ENCODE results near the gene RACK1.
"Not testable (repeated sequence)": the region's sequence is repeated elsewhere in the genome, so short reads cannot be mapped to it uniquely, and the experiment has no call there.

RACK1 gene

GRCh38 chr5:181243564-181244343 lies at the start of gene RACK1:
Gene RACK1, minus strand, starts transcription at chr5:181243906. Its CDS starts 106 bp downstream, at chr5:181243800.
- peak; percentile 96 for DNase-seq (ENCODE audit: low spot score)

GRCh38 chr5:181287331-181287730 lies 43.6 kb upstream of the RACK1 start:
- not testable (repeated sequence) for DNase-seq (ENCODE audit: low spot score)

GRCh38 chr5:181285962-181286705 lies 42.4 kb upstream of the RACK1 start:
- not testable (repeated sequence) for DNase-seq (ENCODE audit: low spot score)

DNA sequence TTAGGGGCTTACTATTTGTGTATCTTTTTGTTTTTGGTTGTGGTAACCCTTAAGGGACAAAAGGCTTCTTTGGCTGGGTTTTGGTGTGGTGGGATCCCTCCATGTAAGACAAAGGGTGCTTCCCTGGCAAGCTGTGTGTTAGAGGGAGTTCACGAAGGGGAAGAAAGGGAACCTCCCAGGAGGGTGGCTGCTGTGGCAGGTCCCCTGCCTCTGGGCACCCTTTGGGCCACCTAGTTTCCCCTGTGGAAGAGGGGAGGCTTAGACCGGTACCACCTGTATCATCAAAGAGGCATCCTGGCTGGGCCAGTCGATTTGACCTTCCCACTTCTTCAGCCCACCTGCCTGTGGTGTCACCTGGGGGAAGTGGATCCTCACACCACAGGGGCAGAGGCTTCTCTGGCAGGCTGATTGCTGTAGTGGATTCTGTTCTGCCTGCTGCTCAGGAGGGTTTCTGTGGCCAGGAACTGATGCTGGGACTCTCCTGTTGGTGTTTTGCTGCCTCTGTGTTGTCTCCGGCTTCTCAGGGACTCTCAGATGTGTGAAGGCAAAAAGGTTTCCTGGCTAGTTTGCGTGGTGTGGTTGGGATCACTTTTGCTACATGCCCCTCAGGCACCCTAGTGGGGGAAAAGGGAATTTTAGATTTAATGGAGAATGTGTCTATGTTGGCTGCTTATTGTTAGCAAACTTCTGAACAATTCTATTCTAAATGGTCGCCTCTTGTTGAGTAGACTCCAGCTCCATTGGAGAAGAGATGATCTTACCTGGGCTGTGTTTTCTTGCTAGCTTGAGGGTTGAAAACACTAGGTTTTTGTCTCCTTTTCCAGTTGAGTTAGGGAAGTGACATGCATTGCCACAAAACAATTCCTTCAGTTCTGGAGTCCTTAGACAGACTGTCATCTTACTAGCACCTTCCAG lies 40.4 kb upstream of the RACK1 start:
- not testable (repeated sequence) for DNase-seq (ENCODE audit: low spot score)

GRCh38 chr5:181283347-181283746 lies 39.6 kb upstream of the RACK1 start:
- no peak for DNase-seq (ENCODE audit: low spot score)

- no peak for DNase-seq (ENCODE audit: low spot score)
Observed at GRCh38 chr5:181282874-181283273, 39.2 kb upstream of the RACK1 start.

GRCh38 chr5:181282415-181282814 lies 38.7 kb upstream of the RACK1 start:
- not testable (repeated sequence) for DNase-seq (ENCODE audit: low spot score)

DNA sequence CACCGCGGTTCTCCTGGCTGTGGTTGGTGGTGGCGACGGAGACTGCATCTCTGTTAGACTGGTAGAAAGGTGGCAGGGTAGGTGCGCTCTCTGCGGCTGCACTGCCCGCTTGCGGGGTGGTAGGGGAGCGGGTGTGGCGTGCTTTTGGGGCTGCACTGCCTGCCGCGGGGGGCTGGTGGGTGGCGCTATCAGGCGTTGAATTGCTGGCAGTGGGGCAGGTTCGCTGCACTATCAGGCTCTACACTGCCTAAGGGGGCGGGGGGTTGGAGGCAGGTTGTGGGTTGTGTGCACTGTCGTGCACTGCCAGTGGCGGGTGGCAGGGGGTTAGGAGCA lies 38.2 kb upstream of the RACK1 start:
- DNase-seq (ENCODE audit: low spot score): no peak

- no peak for DNase-seq (ENCODE audit: low spot score)
Observed at GRCh38 chr5:181281077-181281983, 37.6 kb upstream of the RACK1 start.

- DNase-seq (ENCODE audit: low spot score): no peak
Observed at GRCh38 chr5:181280251-181280762, 36.6 kb upstream of the RACK1 start.

DNA sequence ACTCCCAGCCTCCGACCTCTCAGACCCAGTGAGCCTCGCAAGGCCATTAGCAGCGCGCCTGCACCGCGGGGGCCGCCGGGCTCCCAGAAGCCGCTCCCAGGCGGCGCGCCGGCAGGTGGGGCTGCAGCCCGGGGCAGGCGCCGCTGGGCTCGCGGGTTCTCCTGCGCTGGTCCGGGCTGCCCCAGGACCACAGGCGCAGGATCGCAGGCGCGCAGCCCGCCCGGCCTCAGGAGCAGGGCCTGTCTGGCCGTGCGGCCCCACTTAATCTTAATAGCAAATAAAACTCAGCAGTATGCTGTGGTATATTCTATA lies 29.7 kb upstream of the RACK1 start:
- not testable (repeated sequence) for DNase-seq (ENCODE audit: low spot score)

DNA sequence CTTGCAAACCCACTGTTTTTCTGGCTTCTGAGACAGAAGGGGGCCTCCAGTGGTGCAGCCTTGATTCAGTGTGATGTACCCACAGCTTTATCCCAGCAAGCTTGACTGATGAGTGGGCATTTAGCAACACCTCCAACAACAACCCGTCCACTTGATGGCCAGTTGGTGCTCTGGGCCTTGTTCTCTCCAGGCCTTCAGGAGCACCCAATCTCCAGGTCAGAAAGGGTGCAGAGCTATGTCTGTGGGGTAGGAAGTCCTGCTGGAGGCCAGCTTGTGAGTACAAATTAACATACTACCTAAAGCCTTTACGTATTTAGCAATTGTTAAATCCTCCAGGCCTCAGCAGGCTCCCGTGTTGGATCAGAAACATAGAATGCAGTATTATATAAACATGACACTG lies 27.4 kb upstream of the RACK1 start:
- DNase-seq (ENCODE audit: low spot score): no peak

- not testable (repeated sequence) for DNase-seq (ENCODE audit: low spot score)
Observed at GRCh38 chr5:181267907-181268306, 24.2 kb upstream of the RACK1 start.

DNA sequence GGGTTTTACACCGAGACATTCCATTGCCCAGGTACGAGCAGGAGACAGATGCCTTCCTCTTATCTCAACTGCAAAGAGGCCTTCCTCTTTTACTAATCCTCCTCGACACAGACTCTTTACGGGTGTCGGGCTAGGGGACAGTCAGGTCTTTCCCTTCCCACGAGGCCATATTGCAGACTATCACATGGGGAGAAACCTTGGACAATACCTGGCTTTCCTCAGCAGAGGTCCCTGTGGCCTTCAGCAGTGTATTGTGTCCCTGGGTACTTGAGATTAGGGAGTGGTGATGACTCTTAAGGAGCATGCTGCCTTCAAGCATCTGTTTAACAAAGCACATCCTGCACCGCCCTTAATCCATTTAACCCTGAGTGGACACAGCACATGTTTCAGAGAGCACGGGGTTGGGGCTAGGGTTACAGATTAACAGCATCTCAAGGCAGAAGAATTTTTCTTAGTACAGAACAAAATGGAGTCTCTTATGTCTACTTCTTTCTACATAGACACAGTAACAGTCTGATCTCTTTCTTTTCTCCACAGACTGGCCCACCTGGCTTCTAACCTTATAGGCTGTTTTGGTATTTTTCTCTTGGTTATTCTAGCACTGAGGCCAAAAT lies 23.7 kb upstream of the RACK1 start:
- DNase-seq (ENCODE audit: low spot score): not testable (repeated sequence)

- no peak for DNase-seq (ENCODE audit: low spot score)
Observed at GRCh38 chr5:181265092-181265671, 21.5 kb upstream of the RACK1 start.

DNA sequence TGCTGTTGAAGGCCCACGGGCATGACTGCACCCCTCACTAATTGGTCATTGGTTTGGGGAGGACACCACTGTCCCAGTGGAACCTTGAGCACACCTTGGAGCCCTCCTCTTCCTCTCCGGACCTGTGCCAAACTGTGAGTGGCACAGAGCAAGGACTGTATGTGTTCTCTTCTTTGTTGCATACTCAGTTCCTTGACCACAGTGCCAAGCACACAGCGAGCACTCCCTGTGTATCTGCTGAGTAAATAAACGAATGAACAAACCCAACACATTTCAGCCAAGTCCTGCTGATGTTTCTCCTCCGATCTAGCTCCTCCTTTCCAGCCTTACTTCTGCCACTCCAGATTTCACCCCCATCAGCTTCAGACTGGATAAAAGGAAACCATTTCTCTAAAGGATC lies 19.9 kb upstream of the RACK1 start:
- no peak for DNase-seq (ENCODE audit: low spot score)

GRCh38 chr5:181261320-181262049 lies 17.8 kb upstream of the RACK1 start:
- DNase-seq (ENCODE audit: low spot score): peak; percentile 59

GRCh38 chr5:181260720-181261319 lies 17.1 kb upstream of the RACK1 start, which contains the start of gene TRIM52:
Gene TRIM52, minus strand, starts transcription at chr5:181261143. Its CDS starts 330 bp downstream, at chr5:181260813.
- peak; percentile 95 for DNase-seq (ENCODE audit: low spot score)

All from cerebellar cortex (tissue), 1 donor.